Muscle layer of colon (tissue), 2 donors: Measurements from ENCODE around the gene VIL1.

Experiments used
- H3K27ac ChIP-seq: one replicate; pipeline ENCODE4 v1.7.0; 2013; ENCODE audit warnings: low read depth, mild to moderate bottlenecking, low read length, moderate library complexity
- H3K27me3 ChIP-seq, 2 donors: one replicate each; pipeline ENCODE4 v1.7.0; 2013; ENCODE audit warnings: low read length in 2 of 2, mild to moderate bottlenecking in 2 of 2; ENCODE audit not compliant: insufficient read depth in 2 of 2, control insufficient read depth in 1 of 2
- H3K36me3 ChIP-seq: one replicate; pipeline ENCODE4 v1.7.0; 2013; ENCODE audit warnings: mild to moderate bottlenecking, low read length; ENCODE audit not compliant: insufficient read depth
- H3K4me1 ChIP-seq: one replicate; pipeline ENCODE4 v1.7.0; 2013; ENCODE audit warnings: mild to moderate bottlenecking, low read length; ENCODE audit not compliant: insufficient read depth
- H3K4me3 ChIP-seq, 2 donors: one replicate each; pipeline ENCODE4 v1.7.0; 2013; ENCODE audit warnings: low read length in 2 of 2, low read depth in 1 of 2, mild to moderate bottlenecking in 1 of 2, moderate library complexity in 1 of 2
- H3K9ac ChIP-seq: one replicate; pipeline ENCODE4 v1.7.0; 2013; ENCODE audit warnings: low read length
- H3K9me3 ChIP-seq: one replicate; pipeline ENCODE4 v1.7.0; 2013; ENCODE audit warnings: mild to moderate bottlenecking, low read length
- donor health status: abdominal sarcoma.
- donor health status: Adenocarcinoma of cecum.

VIL1 gene

GRCh38 chr2:218434456-218434855, 15.5 kb downstream of the VIL1 start:
- Histone ChIP-seq H3K9me3 (no peaks in the 10 kb centered on the region), H3K27me3 (no peaks in the 10 kb centered on the region), H3K4me1 (no peaks in the 10 kb centered on the region), H3K27ac (no peak overlapping the region), H3K9ac (no peak overlapping the region), H3K4me3 (no peak overlapping the region), H3K36me3 (no peaks in the 10 kb centered on the region)

- Histone ChIP-seq H3K36me3 (no peaks in the 10 kb centered on the region), H3K4me1 (no peaks in the 10 kb centered on the region), H3K4me3 (no peak overlapping the region), H3K9ac (no peak overlapping the region), H3K9me3 (no peaks in the 10 kb centered on the region), H3K27ac (no peak overlapping the region), H3K27me3 (no peaks in the 10 kb centered on the region)
These were observed 16.4 kb downstream of the VIL1 start for GRCh38 chr2:218435003-218435982.

- no peaks in the 10 kb centered on the region for H3K9me3 ChIP-seq
- H3K27me3 ChIP-seq, result no peaks in the 10 kb centered on the region
- H3K9ac ChIP-seq, result no peak overlapping the region
- no peak overlapping the region for H3K4me3 ChIP-seq
- H3K27ac ChIP-seq, result no peak overlapping the region
- H3K36me3 ChIP-seq, result no peaks in the 10 kb centered on the region
- no peaks in the 10 kb centered on the region for H3K4me1 ChIP-seq
These were observed 18.1 kb downstream of the VIL1 start for GRCh38 chr2:218436992-218437391.

GRCh38 chr2:218437969-218438368, 19.0 kb downstream of the VIL1 start:
- Histone ChIP-seq H3K36me3 (no peaks in the 10 kb centered on the region), H3K9ac (no peak overlapping the region), H3K27me3 (no peaks in the 10 kb centered on the region), H3K4me3 (no peak overlapping the region), H3K4me1 (no peaks in the 10 kb centered on the region), H3K9me3 (no peaks in the 10 kb centered on the region), H3K27ac (no peak overlapping the region)

- no peak overlapping the region for H3K4me3 ChIP-seq
- no peak overlapping the region for H3K27ac ChIP-seq
- no peaks in the 10 kb centered on the region for H3K27me3 ChIP-seq
- no peak overlapping the region for H3K9ac ChIP-seq
- H3K9me3 ChIP-seq, result no peaks in the 10 kb centered on the region
- H3K4me1 ChIP-seq, result no peaks in the 10 kb centered on the region
- no peaks in the 10 kb centered on the region for H3K36me3 ChIP-seq
These were observed 19.7 kb downstream of the VIL1 start for GRCh38 chr2:218438596-218438995.

- H3K4me3 ChIP-seq, result no peak overlapping the region
- H3K27me3 ChIP-seq, result no peaks in the 10 kb centered on the region
- no peak overlapping the region for H3K9ac ChIP-seq
- no peaks in the 10 kb centered on the region for H3K9me3 ChIP-seq
- H3K27ac ChIP-seq, result no peak overlapping the region
- H3K36me3 ChIP-seq, result peaks cover 7% of the 10 kb centered on the region
- H3K4me1 ChIP-seq, result no peaks in the 10 kb centered on the region
These were observed 25.9 kb downstream of the VIL1 start for GRCh38 chr2:218444692-218445357.

- no peak overlapping the region for H3K27ac ChIP-seq
- no peaks in the 10 kb centered on the region for H3K4me1 ChIP-seq
- H3K4me3 ChIP-seq, result no peak overlapping the region
- no peaks in the 10 kb centered on the region for H3K9me3 ChIP-seq
- H3K27me3 ChIP-seq, result no peaks in the 10 kb centered on the region
- H3K36me3 ChIP-seq, result peaks cover 10% of the 10 kb centered on the region
- no peak overlapping the region for H3K9ac ChIP-seq
These were observed 26.7 kb downstream of the VIL1 start for GRCh38 chr2:218445602-218446001.

GRCh38 chr2:218446547-218446946, 27.6 kb downstream of the VIL1 start:
- Histone ChIP-seq H3K9me3 (no peaks in the 10 kb centered on the region), H3K36me3 (peaks cover 10% of the 10 kb centered on the region), H3K4me1 (no peaks in the 10 kb centered on the region), H3K27ac (no peak overlapping the region), H3K4me3 (no peak overlapping the region), H3K9ac (no peak overlapping the region), H3K27me3 (no peaks in the 10 kb centered on the region)

GRCh38 chr2:218447072-218447471, 28.1 kb downstream of the VIL1 start:
- Histone ChIP-seq H3K4me1 (no peaks in the 10 kb centered on the region), H3K27me3 (no peaks in the 10 kb centered on the region), H3K4me3 (no peak overlapping the region), H3K36me3 (peaks cover 10% of the 10 kb centered on the region), H3K27ac (no peak overlapping the region), H3K9me3 (no peaks in the 10 kb centered on the region), H3K9ac (no peak overlapping the region)

- no peaks in the 10 kb centered on the region for H3K9me3 ChIP-seq
- H3K27me3 ChIP-seq, result no peaks in the 10 kb centered on the region
- H3K4me3 ChIP-seq, result no peak overlapping the region
- no peak overlapping the region for H3K27ac ChIP-seq
- H3K9ac ChIP-seq, result no peak overlapping the region
- no peaks in the 10 kb centered on the region for H3K4me1 ChIP-seq
- H3K36me3 ChIP-seq, result peaks cover 23% of the 10 kb centered on the region
These were observed 30.0 kb downstream of the VIL1 start for GRCh38 chr2:218448934-218449333.

GRCh38 chr2:218452079-218452478, 33.2 kb downstream of the VIL1 start:
- Histone ChIP-seq H3K9me3 (no peaks in the 10 kb centered on the region), H3K27ac (no peak overlapping the region), H3K9ac (no peak overlapping the region), H3K4me3 (no peak overlapping the region), H3K27me3 (no peaks in the 10 kb centered on the region), H3K4me1 (no peaks in the 10 kb centered on the region), H3K36me3 (peaks cover 37% of the 10 kb centered on the region)
